Effector CD8-positive, alpha-beta T cell (primary cell): ENCODE results near the gene LINC00305.

Experiments
- DNase-seq: peaks from one replicate; lab custom pipeline; 2025; lab: John Stamatoyannopoulos, UW

The LINC00305 gene

DNA sequence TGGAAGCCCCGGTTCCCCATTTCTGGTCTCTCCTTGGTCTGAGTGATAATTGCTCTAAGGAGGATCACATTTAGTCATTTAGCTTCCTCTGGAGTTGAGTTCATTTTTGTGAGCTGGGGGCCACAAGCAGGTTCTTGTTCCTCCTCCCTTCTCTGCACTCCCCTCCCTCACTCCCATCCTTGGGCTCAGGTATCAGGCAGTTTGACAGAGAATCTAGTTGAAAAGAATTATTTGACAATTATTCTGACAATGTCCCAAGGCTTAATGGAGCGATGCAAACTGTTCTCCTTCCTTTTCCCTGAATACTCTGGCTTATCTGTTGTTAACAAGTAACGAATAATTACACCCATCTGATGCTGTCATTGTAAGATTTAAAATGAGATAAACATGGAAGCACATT lies 117.5 kb downstream of the LINC00305 start:
- no peak for DNase-seq
